Endothelial cell of hepatic sinusoid (primary cell): ENCODE measurements around the gene NDFIP1.

Experiments used
- in situ Hi-C: cut with HindIII; loops from 2 replicates; pipeline ENCODE4 v1.10.0; 2017; ENCODE audit warnings: low sequenced_read_pairs

NDFIP1 gene

GRCh38 chr5:142091012-142091411 is 17.6 kb upstream of the NDFIP1 start:
- in situ Hi-C loops = no loop called here

- in situ Hi-C loops = no loop called here
These were observed 16.7 kb upstream of the NDFIP1 start for GRCh38 chr5:142091922-142092321.

- in situ Hi-C loops = loop anchor here (5.0 kb wide), 1 partner anchor 42 kb away; no protein-coding TSS in a partner anchor
These were observed 13.5 kb upstream of the NDFIP1 start for GRCh38 chr5:142095035-142095434.

- in situ Hi-C loops = loop anchor here (5.0 kb wide), 1 partner anchor 42 kb away; no protein-coding TSS in a partner anchor
These were observed 12.8 kb upstream of the NDFIP1 start for GRCh38 chr5:142095651-142096330.

- in situ Hi-C loops = loop anchor here (5.0 kb wide), 1 partner anchor 41 kb away; no protein-coding TSS in a partner anchor
These were observed 12.2 kb upstream of the NDFIP1 start for GRCh38 chr5:142096382-142096781.

- in situ Hi-C loops = loop anchor here (5.0 kb wide), 1 partner anchor 40 kb away; no protein-coding TSS in a partner anchor
These were observed 10.9 kb upstream of the NDFIP1 start for GRCh38 chr5:142097681-142098080.

- in situ Hi-C loops = loop anchor here (5.0 kb wide), 1 partner anchor 39 kb away; no protein-coding TSS in a partner anchor
These were observed 10.3 kb upstream of the NDFIP1 start for GRCh38 chr5:142098275-142098674.

GRCh38 chr5:142098931-142099330 is 9.6 kb upstream of the NDFIP1 start:
- in situ Hi-C loops = loop anchor here (5.0 kb wide), 1 partner anchor 38 kb away; no protein-coding TSS in a partner anchor

GRCh38 chr5:142100307-142100706 is 8.3 kb upstream of the NDFIP1 start:
- in situ Hi-C loops = loop anchor here (10.0 kb wide), 1 partner anchor 46 kb away; no protein-coding TSS in a partner anchor

- in situ Hi-C loops = loop anchor here (10.0 kb wide), 1 partner anchor 48 kb away; no protein-coding TSS in a partner anchor
These were observed 5.4 kb upstream of the NDFIP1 start for GRCh38 chr5:142102980-142103740.

- in situ Hi-C loops = loop anchor here (10.0 kb wide), 1 partner anchor 50 kb away; no protein-coding TSS in a partner anchor
These were observed 4.1 kb upstream of the NDFIP1 start for GRCh38 chr5:142104491-142104890.

- in situ Hi-C loops = loop anchor here (10.0 kb wide), 1 partner anchor 51 kb away; no protein-coding TSS in a partner anchor
These were observed 2.5 kb upstream of the NDFIP1 start for GRCh38 chr5:142106061-142106460.

- in situ Hi-C loops = loop anchor here (10.0 kb wide), 1 partner anchor 52 kb away; no protein-coding TSS in a partner anchor
These were observed 1.4 kb upstream of the NDFIP1 start for GRCh38 chr5:142107036-142107735.

- in situ Hi-C loops = loop anchor here (10.0 kb wide), 1 partner anchor 53 kb away; no protein-coding TSS in a partner anchor
These were observed 695 bp upstream of the NDFIP1 start for GRCh38 chr5:142107736-142108431.

- in situ Hi-C loops = loop anchor here (10.0 kb wide), 1 partner anchor 55 kb away; no protein-coding TSS in a partner anchor
These were observed 909 bp downstream of the NDFIP1 start for GRCh38 chr5:142109331-142110045.

GRCh38 chr5:142110046-142110531 is 1.5 kb downstream of the NDFIP1 start:
- in situ Hi-C loops = no loop called here

GRCh38 chr5:142110988-142111687 is 2.6 kb downstream of the NDFIP1 start:
- in situ Hi-C loops = no loop called here

- in situ Hi-C loops = no loop called here
These were observed 6.1 kb downstream of the NDFIP1 start for GRCh38 chr5:142114687-142115086.
